GM23338 (cell line): Measurements from ENCODE around the gene GPNMB. TPM values are rescaled to one million over a fixed set of nuclear protein-coding genes. Genes with fewer than 3 reads are reported as not detected.

Source experiments
- ATAC-seq: fragments of 200-7000 bp; cut with Tn5 transposase; 3 replicates; pipeline ENCODE4 v1.9.1; 2020
- DNase-seq: peaks from one replicate; pipeline ENCODE4 v3.0.0-alpha.2; 2015; ENCODE audit warnings: low spot score
- H2AFZ ChIP-seq: fragments of 200-600 bp; sonication (generic); 2 replicates; pipeline ENCODE4 v1.8.0; 2016; ENCODE audit warnings: antibody characterized with exemption, mild to moderate bottlenecking, moderate library complexity
- H3F3A ChIP-seq: fragments of 200-600 bp; sonication (generic); replicated peaks from 2 replicates; pipeline ENCODE4 v1.8.0; 2017; ENCODE audit warnings: antibody characterized with exemption, mixed run types, low read depth
- H3K27ac ChIP-seq: fragments of 200-600 bp; sonication (generic); 2 replicates; pipeline ENCODE4 v1.6.1; 2016; ENCODE audit warnings: low read depth
- H3K27me3 ChIP-seq: fragments of 200-600 bp; sonication (generic); 2 replicates; pipeline ENCODE4 v1.8.0; 2016; ENCODE audit warnings: mild to moderate bottlenecking, mixed run types, moderate library complexity; ENCODE audit not compliant: insufficient read depth
- H3K36me3 ChIP-seq: fragments of 200-600 bp; sonication (generic); 2 replicates; pipeline ENCODE4 v1.8.0; 2016; ENCODE audit warnings: mild to moderate bottlenecking; ENCODE audit not compliant: insufficient read depth
- H3K4me1 ChIP-seq: fragments of 200-600 bp; sonication (generic); 2 replicates; pipeline ENCODE4 v1.8.0; 2016; ENCODE audit warnings: mild to moderate bottlenecking, moderate library complexity; ENCODE audit not compliant: insufficient read depth
- H3K4me2 ChIP-seq: fragments of 200-600 bp; sonication (generic); 2 replicates; pipeline ENCODE4 v1.7.1; 2017; ENCODE audit warnings: mixed run types
- H3K4me3 ChIP-seq: fragments of 200-600 bp; sonication (generic); 2 replicates; pipeline ENCODE4 v1.6.1; 2016; ENCODE audit warnings: mixed run types
- H3K79me2 ChIP-seq: fragments of 200-600 bp; sonication (generic); replicated peaks from 2 replicates; pipeline ENCODE4 v1.8.0; 2017; ENCODE audit warnings: mild to moderate bottlenecking; ENCODE audit not compliant: insufficient read depth
- H3K9me2 ChIP-seq: fragments of 200-600 bp; sonication (generic); 2 replicates; pipeline ENCODE4 v1.8.0; 2017; ENCODE audit not compliant: insufficient read depth
- H4K20me1 ChIP-seq: fragments of 200-600 bp; sonication (generic); replicated peaks from 2 replicates; pipeline ENCODE4 v1.8.0; 2017; ENCODE audit warnings: mild to moderate bottlenecking; ENCODE audit not compliant: insufficient read depth
- H3K27ac Mint-ChIP-seq: 2 replicates; pipeline ENCODE4 v1.8.0; 2020; ENCODE audit warnings: inconsistent platforms, mild to moderate bottlenecking, moderate library complexity, mixed read lengths
- H3K27me3 Mint-ChIP-seq: 3 replicates; pipeline ENCODE4 v1.8.0; 2022; ENCODE audit warnings: low read depth, mild to moderate bottlenecking, moderate library complexity, mixed read lengths, inconsistent platforms; ENCODE audit not compliant: insufficient read depth, poor library complexity
- H3K36me3 Mint-ChIP-seq: 3 replicates; pipeline ENCODE4 v1.8.0; 2021; ENCODE audit warnings: low read depth, mild to moderate bottlenecking, inconsistent platforms, moderate library complexity, mixed read lengths
- H3K4me1 Mint-ChIP-seq: 3 replicates; pipeline ENCODE4 v1.8.0; 2020; ENCODE audit warnings: mild to moderate bottlenecking, inconsistent platforms, mixed read lengths
- H3K4me3 Mint-ChIP-seq: 3 replicates; pipeline ENCODE4 v1.8.0; 2021; ENCODE audit warnings: moderate library complexity, mild to moderate bottlenecking, inconsistent platforms, mixed read lengths
- H3K9me3 Mint-ChIP-seq: 3 replicates; pipeline ENCODE4 v1.8.0; 2020; ENCODE audit warnings: moderate library complexity, mild to moderate bottlenecking, inconsistent platforms, mixed read lengths
- CREB1 ChIP-seq: fragments of 250-450 bp; sonication (Bioruptor Pico); IDR thresholded peaks from 2 replicates; pipeline ENCODE4 v1.5.0; 2020; ENCODE audit warnings: low read depth, mild to moderate bottlenecking, moderate library complexity
- CTCF ChIP-seq, 2 experiments: fragments of 200-600 bp in 1 of 2; sonication (generic) in 1 of 2; conservative IDR thresholded peaks; 2 replicates each; pipeline versions ENCODE4 v1.5.1 to v1.6.1; 2016 to 2017; ENCODE audit warnings: antibody characterized with exemption in 2 of 2, low read depth in 2 of 2, mild to moderate bottlenecking in 2 of 2, moderate library complexity in 1 of 2
- ETS1 ChIP-seq: IDR thresholded peaks from 2 replicates; pipeline ENCODE4 v1.6.1; 2016; ENCODE audit warnings: antibody characterized with exemption
- JUNB ChIP-seq: IDR thresholded peaks from one replicate; pipeline ENCODE4 v1.6.1; 2016; ENCODE audit warnings: antibody characterized with exemption; ENCODE audit not compliant: unreplicated experiment
- ZNF114 ChIP-seq: fragments of 250-450 bp; sonication (Bioruptor Pico); IDR thresholded peaks from 2 replicates; pipeline ENCODE4 v1.5.0; 2020; ENCODE audit warnings: mild to moderate bottlenecking, moderate library complexity
- ZNF331 ChIP-seq: fragments of 250-450 bp; sonication (Bioruptor Pico); IDR thresholded peaks from 2 replicates; pipeline ENCODE4 v1.5.0; 2020; ENCODE audit warnings: low read depth, mild to moderate bottlenecking, moderate library complexity
- ZNF462 ChIP-seq: fragments of 250-450 bp; sonication (Bioruptor Pico); IDR thresholded peaks from 2 replicates; pipeline ENCODE4 v1.5.0; 2020; ENCODE audit warnings: mild to moderate bottlenecking, moderate library complexity
- polyA plus RNA-seq: library from polyadenylated mRNA; unstranded; fragments of >200 nt; fragmentation: Nextera tagmentation; extraction: Ambion mirVana; gene quantifications from 2 replicates; pipeline ENCODE4 v1.2.1, GENCODE V29; 2016
- total RNA-seq: library from RNA; depleted of rRNA; stranded (reverse); fragments of >200 nt; shearing (Covaris generic); gene quantifications from 2 replicates; pipeline ENCODE4 v1.2.3, GENCODE V29; 2014

The GPNMB gene
- total and polyA plus RNA-seq, 2 experiments from 2014 or later: 0.76 to 1.2 TPM

DNA sequence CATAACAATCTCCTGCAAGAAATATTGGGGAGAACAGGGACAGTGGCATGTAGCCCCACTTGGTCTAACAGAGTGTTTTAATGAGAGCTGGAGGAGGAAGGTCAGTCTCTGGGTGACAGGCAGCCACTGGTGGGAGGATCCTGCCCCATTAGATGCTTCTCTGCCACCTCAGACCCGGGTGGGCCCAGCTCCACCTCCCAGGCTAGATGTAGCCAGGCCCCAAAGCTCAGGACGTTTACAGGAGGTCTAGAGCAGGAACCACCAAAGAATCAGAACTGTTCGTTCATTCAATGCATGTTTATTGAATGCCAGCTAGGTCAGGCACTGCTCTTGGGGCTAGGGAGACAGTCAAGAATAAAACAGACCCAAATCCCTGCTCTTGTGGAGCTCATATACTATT lies 28.4 kb upstream of the GPNMB start (continued):
- TF ChIP-seq ZNF462 (CRISPR knock-in tag): no peak
- no peak for TF ChIP-seq ETS1
- no peak for TF ChIP-seq CREB1
- TF ChIP-seq ZNF331 (CRISPR knock-in tag): no peak

- Histone ChIP-seq H3K9me2 (no peaks in the 10 kb centered on the region), H4K20me1 (no peaks in the 10 kb centered on the region), H3K4me3 (no peak overlapping the region), H3K27me3 (no peaks in the 10 kb centered on the region), H3K36me3 (no peaks in the 10 kb centered on the region), H3K4me1 (peaks cover 8% of the 10 kb centered on the region; the same call in 1 of the 2 replicates), H3K79me2 (no peaks in the 10 kb centered on the region), H2AFZ (peak overlapping the region; percentile 76), H3K4me2 (no peak overlapping the region), H3K27ac (no peak overlapping the region), H3F3A (no peaks in the 10 kb centered on the region)
- peaks cover 2% of the 10 kb centered on the region for H3K27me3 Mint-ChIP-seq
- DNase-seq (no peak), ATAC-seq (peak; percentile 59)
- no peak overlapping the region for H3K27ac Mint-ChIP-seq
- H3K36me3 Mint-ChIP-seq: no peaks in the 10 kb centered on the region
- no peak overlapping the region for H3K4me3 Mint-ChIP-seq
- H3K9me3 Mint-ChIP-seq: no peaks in the 10 kb centered on the region
- peaks cover 13% of the 10 kb centered on the region; the same call in 2 of the 3 replicates for H3K4me1 Mint-ChIP-seq
- TF ChIP-seq JUNB (no peak), CTCF (conservative IDR thresholded peaks at IDR 0.05; ENCODE audit: low read depth in 2 of 2) (no peak), ZNF114 (CRISPR knock-in tag) (no peak), ETS1 (no peak)
Observed at GRCh38 chr7:23220690-23221305, 25.8 kb upstream of the GPNMB start.
